Spleen (tissue), 7 donors: ENCODE data around the gene CFAP77.
"Not testable (repeated sequence)": the region's sequence is repeated elsewhere in the genome, so short reads cannot be mapped to it uniquely, and the experiment has no call there.

Experiments
- CTCF ChIP-seq, 11 experiments: fragments of 200-600 bp in 7 of 11; fragments of 450-650 bp in 4 of 11; sonication (generic) in 4 of 11; IDR thresholded peaks in 8 of 11; conservative IDR thresholded peaks in 3 of 11; 1 replicate in 7 of 11; 2 replicates in 4 of 11; pipeline versions ENCODE4 v1.4.0 to v1.8.0; 2016 to 2021; ENCODE audit warnings: antibody characterized with exemption in 11 of 11, inconsistent platforms in 4 of 11, mild to moderate bottlenecking in 1 of 11
- POLR2A ChIP-seq, 3 donors: fragments of 450-650 bp; IDR thresholded peaks; one replicate each; pipeline ENCODE4 v1.5.1; 2017; ENCODE audit warnings: antibody characterized with exemption in 3 of 3, mild to moderate bottlenecking in 1 of 3
- donor health status: DM: no; HTN: no; CAD: no; lungs with moderate emphysema.
- donor health status: DM: no; HTN: no; CAD: no.
- donor health status: DM: no; HTN: no; CAD: no.

GRCh38 chr9:132377769-132378168 is 32.2 kb upstream of the CFAP77 start:
- TF ChIP-seq CTCF (IDR thresholded peaks at IDR 0.05 in 8 of 11, conservative IDR thresholded peaks at IDR 0.05 in 3 of 11); POLR2A (IDR thresholded peaks at IDR 0.05): not testable (repeated sequence)
